ENCODE results near the gene RAB36.

Gene RAB36

GRCh38 chr22:23109079-23109347 lies 36.3 kb upstream of the RAB36 start:
- DNase-seq, result no peak

GRCh38 chr22:23109441-23109978 lies 35.8 kb upstream of the RAB36 start:
- DNase-seq, result no peak

- no peak for DNase-seq
Observed at GRCh38 chr22:23110190-23110921, 34.9 kb upstream of the RAB36 start.

- DNase-seq, result no peak
Observed at GRCh38 chr22:23110922-23111527, 34.3 kb upstream of the RAB36 start.

GRCh38 chr22:23112472-23113012 lies 32.7 kb upstream of the RAB36 start:
- DNase-seq, result no peak

GRCh38 chr22:23113067-23113846 lies 32.0 kb upstream of the RAB36 start:
- DNase-seq, result no peak

GRCh38 chr22:23113847-23114720 lies 31.2 kb upstream of the RAB36 start:
- no peak for DNase-seq

- no peak for DNase-seq
Observed at GRCh38 chr22:23114721-23115020, 30.6 kb upstream of the RAB36 start.

GRCh38 chr22:23115369-23115768 lies 29.9 kb upstream of the RAB36 start:
- DNase-seq, result no peak

GRCh38 chr22:23115825-23116494 lies 29.3 kb upstream of the RAB36 start:
- no peak for DNase-seq

GRCh38 chr22:23116506-23117263 lies 28.6 kb upstream of the RAB36 start:
- no peak for DNase-seq

- no peak for DNase-seq
Observed at GRCh38 chr22:23117275-23117674, 28.0 kb upstream of the RAB36 start.

- DNase-seq, result no peak
Observed at GRCh38 chr22:23117891-23118646, 27.2 kb upstream of the RAB36 start.

GRCh38 chr22:23118647-23119493 lies 26.4 kb upstream of the RAB36 start:
- DNase-seq, result no peak

GRCh38 chr22:23119494-23120414 lies 25.5 kb upstream of the RAB36 start:
- DNase-seq, result no peak

- DNase-seq, result no peak
Observed at GRCh38 chr22:23120415-23120899, 24.8 kb upstream of the RAB36 start.

GRCh38 chr22:23121000-23121421 lies 24.3 kb upstream of the RAB36 start:
- no peak for DNase-seq

- DNase-seq, result no peak
Observed at GRCh38 chr22:23121424-23121823, 23.9 kb upstream of the RAB36 start.
